ENCODE results near the gene BPIFB2.
"Not testable (repeated sequence)": the region's sequence is repeated elsewhere in the genome, so short reads cannot be mapped to it uniquely, and the experiment has no call there.

BPIFB2 gene

DNA sequence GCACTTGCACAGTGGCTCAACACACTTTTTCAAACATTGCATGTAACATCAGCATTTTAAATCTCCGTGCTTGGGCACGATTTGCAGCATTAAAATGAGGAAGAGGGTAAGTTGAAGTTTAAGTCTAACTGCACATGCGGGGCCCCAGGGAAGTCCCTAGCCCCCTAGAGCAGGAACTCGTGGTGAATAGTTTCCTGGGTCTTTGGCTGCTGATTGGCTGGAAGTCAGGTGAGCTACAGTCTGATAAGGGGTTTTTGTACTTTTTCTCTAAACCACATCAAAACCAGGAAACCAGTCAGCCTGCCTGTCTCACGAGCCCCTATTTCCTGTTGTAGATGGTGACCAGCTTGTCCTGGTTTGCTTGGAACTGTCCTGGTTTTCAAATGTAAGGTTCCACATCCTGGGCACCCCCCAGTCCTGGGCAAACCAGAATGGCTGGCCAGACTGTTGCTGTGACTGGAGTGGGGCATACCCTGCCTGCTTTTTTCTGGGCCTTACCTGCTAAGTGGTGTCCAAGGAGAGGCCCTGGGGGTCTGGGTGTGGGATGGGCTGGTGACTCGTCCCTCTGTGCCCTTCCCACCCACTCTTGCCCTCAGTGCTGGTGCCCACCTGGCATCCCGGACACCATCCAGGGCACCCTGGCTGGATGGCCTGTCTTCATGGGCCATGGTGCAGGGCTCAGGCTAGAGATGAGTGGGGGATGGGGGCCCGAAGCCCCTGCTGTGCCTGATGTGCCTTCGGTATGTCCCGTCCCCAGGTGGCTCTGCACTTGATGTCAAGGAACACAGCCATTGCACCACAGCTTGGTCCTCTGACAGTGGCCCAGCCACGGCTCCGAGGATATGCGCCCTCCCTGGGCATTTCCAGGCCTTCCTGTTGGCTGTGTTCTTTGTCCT, 35.1 kb upstream of the BPIFB2 start:
- Histone ChIP-seq H3K9ac (ENCODE audit: low read depth, low read length) (no peak overlapping the region), H3K4me1 (ENCODE audit: insufficient read depth, low read length) (peaks cover 31% of the 10 kb centered on the region), H3K9me3 (ENCODE audit: insufficient read depth, low read depth, low read length) (peaks cover 6% of the 10 kb centered on the region), H3K27me3 (ENCODE audit: insufficient read depth, low read length) (no peaks in the 10 kb centered on the region), H3K27ac (ENCODE audit: low read depth, low read length) (no peak overlapping the region), H3K4me3 (ENCODE audit: low read length) (no peak overlapping the region), H3K36me3 (ENCODE audit: insufficient read depth, low read length) (no peaks in the 10 kb centered on the region)
- 80% methylated on average over 13 of the region's 13 CpGs for WGBS

DNA sequence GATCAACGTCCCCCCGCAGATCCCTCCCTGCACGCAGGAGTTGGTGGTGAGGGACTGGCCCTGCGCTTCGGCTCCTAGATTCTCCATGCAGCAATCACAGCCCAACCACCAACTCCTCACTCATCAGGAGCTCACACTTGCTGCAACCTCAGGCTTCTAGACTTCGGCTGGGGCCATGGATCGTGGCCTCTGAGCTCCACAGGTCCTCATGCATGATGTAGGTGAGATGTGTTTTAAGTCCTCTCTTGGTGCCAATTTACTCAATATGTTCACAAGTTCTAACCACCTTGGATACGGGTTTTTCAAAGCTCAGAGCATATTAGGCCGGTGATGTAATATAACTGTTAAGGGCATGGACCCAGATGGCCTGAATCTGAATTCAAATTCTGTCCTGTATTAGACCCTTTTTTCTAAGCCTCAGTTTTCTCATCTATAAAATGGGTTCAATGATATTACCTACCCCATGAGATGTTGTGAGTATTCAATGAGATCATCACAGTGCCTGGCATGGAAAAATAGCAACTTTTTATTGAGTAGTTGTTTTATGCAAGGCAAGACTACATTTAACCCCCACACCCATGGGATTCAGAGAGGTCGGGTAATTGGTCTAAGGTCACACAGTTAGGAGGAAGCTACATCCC, 34.3 kb upstream of the BPIFB2 start:
- WGBS = 91% methylated on average over 10 of the region's 10 CpGs
- H3K27ac ChIP-seq (ENCODE audit: low read depth, low read length) = no peak overlapping the region
- H3K9me3 ChIP-seq (ENCODE audit: insufficient read depth, low read depth, low read length) = peaks cover 6% of the 10 kb centered on the region
- no peaks in the 10 kb centered on the region for H3K36me3 ChIP-seq (ENCODE audit: insufficient read depth, low read length)
- no peaks in the 10 kb centered on the region for H3K27me3 ChIP-seq (ENCODE audit: insufficient read depth, low read length)
- H3K9ac ChIP-seq (ENCODE audit: low read depth, low read length) = no peak overlapping the region
- H3K4me1 ChIP-seq (ENCODE audit: insufficient read depth, low read length) = peaks cover 31% of the 10 kb centered on the region
- H3K4me3 ChIP-seq (ENCODE audit: low read length) = no peak overlapping the region

DNA sequence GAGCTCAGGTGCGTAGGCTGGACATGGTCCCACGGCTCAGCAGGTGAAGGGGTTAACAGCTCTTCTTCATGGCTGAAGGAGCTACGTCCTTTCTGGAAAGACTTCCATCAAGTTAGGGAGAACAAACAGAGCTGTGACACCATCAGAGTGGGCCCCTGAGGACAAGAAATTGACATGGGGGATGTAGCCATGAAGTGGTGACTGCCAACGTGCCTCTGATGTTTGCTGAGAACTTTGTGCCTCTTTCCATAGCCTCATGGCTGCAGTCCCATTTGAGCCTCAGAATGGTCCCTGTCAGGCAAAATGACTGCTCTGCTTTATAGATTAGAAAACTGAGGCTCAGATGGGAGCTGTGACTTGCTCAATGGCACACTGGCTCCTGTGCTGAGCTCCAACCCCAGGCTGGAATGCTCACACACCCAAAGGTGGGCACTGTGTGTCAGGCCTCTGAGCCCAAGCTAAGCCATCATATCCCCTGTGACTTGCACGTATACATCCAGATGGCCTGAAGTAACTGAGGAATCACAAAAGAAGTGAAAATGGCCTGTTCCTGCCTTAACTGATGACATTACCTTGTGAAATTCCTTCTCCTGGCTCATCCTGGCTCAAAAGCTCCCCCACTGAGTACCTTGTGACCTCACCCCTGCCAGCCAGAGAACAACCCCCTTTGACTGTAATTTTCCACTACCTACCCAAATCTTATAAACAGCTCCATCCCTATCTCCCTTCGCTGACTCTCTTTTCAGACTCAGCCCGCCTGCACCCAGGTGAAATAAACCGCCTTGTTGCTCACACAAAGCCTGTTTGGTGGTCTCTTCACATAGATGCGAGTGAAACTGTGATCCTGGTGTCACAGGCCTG, 33.1 kb upstream of the BPIFB2 start:
- H3K9me3 ChIP-seq (ENCODE audit: insufficient read depth, low read depth, low read length); H3K27me3 ChIP-seq (ENCODE audit: insufficient read depth, low read length); H3K4me3 ChIP-seq (ENCODE audit: low read length); H3K36me3 ChIP-seq (ENCODE audit: insufficient read depth, low read length): not testable (repeated sequence)
- H3K4me1 ChIP-seq (ENCODE audit: insufficient read depth, low read length) = peaks cover 31% of the 10 kb centered on the region
- 53% methylated on average over 9 of the region's 9 CpGs for WGBS
- peak overlapping the region; percentile 35; the same call in 1 of the 2 replicates for H3K9ac ChIP-seq (ENCODE audit: low read depth, low read length)
- H3K27ac ChIP-seq (ENCODE audit: low read depth, low read length) = peak overlapping the region; percentile 75

DNA sequence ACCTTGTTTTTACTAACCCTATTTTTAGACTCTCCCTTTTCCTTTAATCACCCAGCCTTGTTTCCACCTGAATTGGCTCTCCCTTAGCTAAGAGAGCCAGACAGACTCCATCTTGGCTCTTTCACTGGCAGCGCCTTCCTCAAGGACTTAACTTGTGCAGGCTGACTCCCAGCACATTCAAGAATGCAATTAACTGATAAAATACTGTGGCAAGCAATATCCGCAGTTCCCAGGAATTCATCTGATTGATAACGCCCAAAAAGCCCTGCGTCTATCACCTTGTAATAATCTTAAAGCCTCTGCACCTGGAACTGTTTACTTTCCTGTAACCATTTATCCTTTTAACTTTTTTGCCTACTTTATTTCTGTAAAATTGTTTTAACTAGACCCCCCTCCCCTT, 32.4 kb upstream of the BPIFB2 start:
- H3K4me1 ChIP-seq (ENCODE audit: insufficient read depth, low read length) = peaks cover 31% of the 10 kb centered on the region
- H3K9ac ChIP-seq (ENCODE audit: low read depth, low read length); H3K27me3 ChIP-seq (ENCODE audit: insufficient read depth, low read length); H3K4me3 ChIP-seq (ENCODE audit: low read length); H3K9me3 ChIP-seq (ENCODE audit: insufficient read depth, low read depth, low read length); H3K36me3 ChIP-seq (ENCODE audit: insufficient read depth, low read length): not testable (repeated sequence)
- WGBS = 80% methylated on average over 4 of the region's 4 CpGs
- peak overlapping the region; percentile 75 for H3K27ac ChIP-seq (ENCODE audit: low read depth, low read length)

DNA sequence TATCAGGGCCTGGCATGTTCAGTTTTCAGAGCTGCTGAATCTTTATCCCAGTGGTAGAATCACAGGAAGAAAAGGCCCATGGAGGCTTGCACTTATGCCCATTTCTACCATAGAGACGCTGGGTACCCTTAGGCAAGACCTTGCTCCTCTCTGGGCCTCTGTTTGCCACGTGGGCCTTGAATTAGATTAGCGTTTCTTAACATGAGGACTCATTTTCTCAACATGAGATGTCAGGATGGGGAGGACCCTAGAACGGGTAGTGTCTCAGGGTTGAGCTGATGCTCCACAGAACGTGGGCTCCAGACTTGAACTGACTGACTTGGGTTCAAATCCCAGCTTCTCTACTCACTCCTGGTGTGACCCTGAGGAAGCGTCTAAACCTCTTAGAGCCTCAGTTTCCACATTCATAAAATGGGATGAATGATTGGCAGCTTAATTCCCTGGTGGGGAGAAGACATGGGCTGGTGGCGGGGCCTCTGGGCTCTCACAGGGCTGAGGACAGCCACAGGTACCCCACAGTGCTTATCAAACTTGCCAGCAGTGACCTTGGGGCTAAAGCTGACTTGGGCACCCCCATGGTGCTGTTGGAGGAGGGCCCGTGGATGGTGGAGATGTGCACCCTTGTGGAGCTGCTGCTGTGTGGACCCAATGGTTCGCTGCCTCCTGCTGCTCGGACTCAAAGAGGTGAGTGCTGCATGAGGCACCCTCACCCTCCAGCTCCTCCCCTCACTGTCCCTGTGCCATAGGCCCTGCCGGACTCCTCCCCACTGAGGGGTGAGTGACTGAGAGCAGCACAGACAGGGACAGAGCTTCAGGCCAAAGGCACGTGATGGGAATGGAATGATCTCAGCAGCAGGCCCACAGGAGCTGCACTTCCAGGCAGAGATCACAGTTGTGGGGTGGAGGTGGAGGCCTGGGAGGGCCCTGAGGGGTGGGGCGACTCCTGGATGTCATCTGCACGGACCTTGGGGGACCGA, 31.5 kb upstream of the BPIFB2 start:
- WGBS = 86% methylated on average over 15 of the region's 15 CpGs
- Histone ChIP-seq H3K4me3 (ENCODE audit: low read length) (no peak overlapping the region), H3K9ac (ENCODE audit: low read depth, low read length) (no peak overlapping the region), H3K9me3 (ENCODE audit: insufficient read depth, low read depth, low read length) (peaks cover 6% of the 10 kb centered on the region), H3K36me3 (ENCODE audit: insufficient read depth, low read length) (no peaks in the 10 kb centered on the region), H3K4me1 (ENCODE audit: insufficient read depth, low read length) (peaks cover 31% of the 10 kb centered on the region), H3K27me3 (ENCODE audit: insufficient read depth, low read length) (no peaks in the 10 kb centered on the region), H3K27ac (ENCODE audit: low read depth, low read length) (no peak overlapping the region)

DNA sequence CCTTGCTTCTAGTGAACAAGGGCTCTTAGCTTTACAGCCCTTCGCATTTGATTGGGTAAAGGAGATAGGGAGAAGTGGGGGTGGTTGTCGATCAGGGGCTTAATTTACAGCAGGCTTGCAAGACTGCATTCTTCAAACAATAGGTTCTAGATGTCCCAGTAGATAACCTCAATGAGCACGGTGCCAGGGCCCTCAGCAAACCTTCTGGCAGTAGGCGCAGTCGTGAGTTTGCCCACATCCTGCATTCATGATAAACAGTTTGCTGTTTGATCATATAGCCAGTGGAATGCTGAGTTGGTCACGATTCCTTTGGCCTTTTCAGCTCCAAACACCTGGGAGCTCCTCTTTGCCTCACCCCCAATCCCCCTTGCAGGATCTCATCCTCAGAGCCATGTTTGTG, 30.8 kb upstream of the BPIFB2 start:
- Histone ChIP-seq H3K27me3 (ENCODE audit: insufficient read depth, low read length) (no peaks in the 10 kb centered on the region), H3K27ac (ENCODE audit: low read depth, low read length) (no peak overlapping the region), H3K4me3 (ENCODE audit: low read length) (no peak overlapping the region), H3K36me3 (ENCODE audit: insufficient read depth, low read length) (no peaks in the 10 kb centered on the region), H3K4me1 (ENCODE audit: insufficient read depth, low read length) (peaks cover 25% of the 10 kb centered on the region), H3K9ac (ENCODE audit: low read depth, low read length) (no peak overlapping the region), H3K9me3 (ENCODE audit: insufficient read depth, low read depth, low read length) (peaks cover 6% of the 10 kb centered on the region)
- WGBS = 86% methylated on average over 6 of the region's 6 CpGs

DNA sequence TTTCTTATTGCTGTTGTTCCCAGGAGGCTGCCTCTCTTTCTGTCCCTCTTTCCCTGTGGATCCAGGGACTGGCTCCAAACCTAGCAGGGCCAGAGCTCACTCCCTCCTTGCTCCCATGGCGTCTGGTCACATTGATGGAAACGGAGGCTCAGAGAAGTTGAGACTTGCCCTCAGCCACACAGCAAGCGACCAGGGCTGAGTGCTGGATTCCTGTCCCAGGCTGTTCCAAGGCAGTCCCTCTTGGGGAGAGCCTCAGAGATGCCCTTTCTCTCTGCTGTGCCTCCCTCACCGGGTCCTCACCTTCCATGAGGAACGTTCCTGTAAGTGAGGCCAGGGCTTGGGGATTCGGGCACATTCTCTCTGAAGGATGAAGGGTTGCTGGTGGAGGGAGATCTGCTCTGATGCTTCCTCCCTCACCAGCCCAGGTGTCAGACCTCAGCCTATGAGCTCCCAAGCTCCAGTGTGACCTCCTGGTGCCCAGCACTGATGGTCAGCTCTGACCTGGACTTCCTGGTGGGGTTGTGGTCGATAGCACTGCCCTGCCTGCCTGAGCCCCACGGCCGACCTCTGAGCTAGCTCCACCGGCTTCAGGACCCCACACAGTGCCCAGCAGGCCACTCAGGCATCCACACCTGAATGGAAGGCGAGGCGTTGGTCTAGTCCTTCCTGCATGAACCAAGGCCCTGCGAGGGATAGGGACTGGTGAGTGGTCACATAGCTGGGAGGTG, 30.1 kb upstream of the BPIFB2 start:
- WGBS = 94% methylated on average over 13 of the region's 13 CpGs
- peaks cover 18% of the 10 kb centered on the region; the same call in 1 of the 2 replicates for H3K4me1 ChIP-seq (ENCODE audit: insufficient read depth, low read length)
- no peak overlapping the region for H3K9ac ChIP-seq (ENCODE audit: low read depth, low read length)
- no peak overlapping the region for H3K4me3 ChIP-seq (ENCODE audit: low read length)
- H3K9me3 ChIP-seq (ENCODE audit: insufficient read depth, low read depth, low read length) = peaks cover 6% of the 10 kb centered on the region
- H3K27ac ChIP-seq (ENCODE audit: low read depth, low read length) = no peak overlapping the region
- H3K27me3 ChIP-seq (ENCODE audit: insufficient read depth, low read length) = no peaks in the 10 kb centered on the region
- no peaks in the 10 kb centered on the region for H3K36me3 ChIP-seq (ENCODE audit: insufficient read depth, low read length)

DNA sequence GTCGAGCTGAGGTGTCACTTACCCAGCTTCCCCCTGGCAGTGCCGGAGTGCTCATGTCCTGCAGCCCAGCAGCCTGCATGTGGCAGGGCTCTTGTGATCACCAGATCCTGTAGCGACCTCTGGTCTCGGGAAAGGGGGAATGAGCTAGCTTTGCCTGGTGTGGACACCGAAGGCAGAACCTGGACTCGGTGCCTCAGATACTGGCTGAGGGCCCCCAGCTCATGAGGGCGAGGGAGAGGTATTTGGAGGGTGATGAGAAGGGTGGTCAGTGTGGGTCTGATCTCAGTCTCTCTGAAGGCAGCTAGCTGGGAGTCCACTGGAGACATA, 29.5 kb upstream of the BPIFB2 start:
- WGBS = 91% methylated on average over 7 of the region's 7 CpGs
- Histone ChIP-seq H3K9me3 (ENCODE audit: insufficient read depth, low read depth, low read length) (peaks cover 6% of the 10 kb centered on the region), H3K36me3 (ENCODE audit: insufficient read depth, low read length) (no peaks in the 10 kb centered on the region), H3K4me3 (ENCODE audit: low read length) (no peak overlapping the region), H3K27me3 (ENCODE audit: insufficient read depth, low read length) (no peaks in the 10 kb centered on the region), H3K9ac (ENCODE audit: low read depth, low read length) (no peak overlapping the region), H3K4me1 (ENCODE audit: insufficient read depth, low read length) (peaks cover 13% of the 10 kb centered on the region; the same call in 1 of the 2 replicates), H3K27ac (ENCODE audit: low read depth, low read length) (no peak overlapping the region)

DNA sequence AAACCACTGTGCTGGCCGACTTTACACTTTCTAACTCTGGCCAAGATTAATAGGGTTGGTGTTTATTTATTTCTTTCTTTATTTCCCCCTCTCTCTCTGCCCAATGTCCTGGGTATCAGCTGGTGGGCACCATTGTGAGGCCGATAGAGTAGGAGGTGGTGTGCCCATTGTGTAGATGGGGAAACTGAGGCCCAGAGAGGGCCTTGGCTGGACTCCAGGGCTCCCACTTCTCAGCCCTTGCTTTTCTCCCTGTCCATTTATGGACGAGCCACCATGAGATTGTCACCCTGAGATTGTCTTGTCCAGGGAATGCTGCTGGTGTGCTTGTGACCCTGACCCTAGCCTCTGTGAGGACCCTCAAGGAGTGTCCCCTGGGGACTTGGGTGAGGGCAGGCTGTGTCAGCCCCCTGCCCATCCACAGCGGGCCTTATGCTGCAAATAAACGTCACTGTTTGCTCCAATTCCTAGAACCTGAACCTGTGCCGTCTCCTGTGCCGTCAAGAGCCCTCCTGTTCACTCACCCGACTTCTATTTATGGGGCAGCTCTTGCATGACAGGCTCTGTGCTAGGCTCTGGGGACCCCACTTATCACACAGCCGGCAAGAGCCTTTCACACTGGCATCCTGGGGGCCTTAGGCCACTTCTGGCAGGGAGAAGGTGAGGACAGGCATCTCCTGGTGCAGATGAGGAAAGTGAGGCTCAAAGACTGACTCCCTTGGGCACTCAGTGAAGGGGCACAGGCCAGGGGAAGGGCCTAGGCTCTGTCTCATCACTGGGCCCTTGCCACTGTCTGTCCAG, 28.1 kb upstream of the BPIFB2 start:
- H3K27me3 ChIP-seq (ENCODE audit: insufficient read depth, low read length) = no peaks in the 10 kb centered on the region
- H3K4me3 ChIP-seq (ENCODE audit: low read length) = no peak overlapping the region
- no peak overlapping the region for H3K27ac ChIP-seq (ENCODE audit: low read depth, low read length)
- H3K9ac ChIP-seq (ENCODE audit: low read depth, low read length) = no peak overlapping the region
- peaks cover 6% of the 10 kb centered on the region for H3K9me3 ChIP-seq (ENCODE audit: insufficient read depth, low read depth, low read length)
- H3K36me3 ChIP-seq (ENCODE audit: insufficient read depth, low read length) = no peaks in the 10 kb centered on the region
- 93% methylated on average over 8 of the region's 9 CpGs for WGBS
- peaks cover 7% of the 10 kb centered on the region; the same call in 1 of the 2 replicates for H3K4me1 ChIP-seq (ENCODE audit: insufficient read depth, low read length)

Data from HUES64 (cell line).